GM12878 (cell line): ENCODE data around the gene KCNK7. TPM values are rescaled to one million over a fixed set of nuclear protein-coding genes. Genes with fewer than 3 reads are reported as not detected.

Source experiments
- ATAC-seq: fragments of 200-7000 bp; cut with Tn5 transposase; 3 replicates; pipeline ENCODE4 v1.9.1; 2020; ENCODE audit warnings: mild to moderate bottlenecking, moderate library complexity
- BruUV-seq: library from RNA; stranded (reverse); fragments of 400-500 nt; replicated peaks from 2 replicates; lab custom pipeline; 2021; lab: Mats Ljungman, UMichigan
- CTCF ChIA-PET: fragments of 300-600 bp; sonication (Branson Sonifier 250); formaldehyde crosslinking; extraction: SDS; loops from one replicate; lab custom pipeline; 2021; ENCODE audit warnings: inconsistent platforms; lab: Yijun Ruan, JAX
- POLR2A ChIA-PET: fragments of 350-600 bp; formaldehyde crosslinking; extraction: SDS; loops from one replicate; lab custom pipeline; 2021; ENCODE audit warnings: inconsistent platforms; lab: Charles Lee
- RAD21 ChIA-PET: fragments of 300-600 bp; sonication (Branson Sonifier 250); formaldehyde crosslinking; loops from one replicate; lab custom pipeline; 2023; ENCODE audit warnings: antibody characterized with exemption; ENCODE audit not compliant: unreplicated experiment; lab: Charles Lee
- SMC1A ChIA-PET: fragments of 300-600 bp; sonication (Branson Sonifier 250); formaldehyde crosslinking; loops from one replicate; lab custom pipeline; 2023; ENCODE audit not compliant: unreplicated experiment, uncharacterized antibody; lab: Charles Lee
- DNase-seq: peaks from one replicate; pipeline ENCODE4 v3.0.0-alpha.2; 2011; ENCODE audit warnings: low read depth, low spot score
- FAIRE-seq: peaks from 3 replicates; lab custom pipeline; 2011; peaks lifted over from hg19 to GRCh38; lab: Jason Lieb, UNC
- H2AFZ ChIP-seq: 2 replicates; pipeline ENCODE4 v1.6.0; 2011; ENCODE audit warnings: low read depth, low read length, control low read depth; ENCODE audit not compliant: control insufficient read depth
- H3K27ac ChIP-seq: 2 replicates; pipeline ENCODE4 v1.5.1; 2011; ENCODE audit warnings: control low read depth; ENCODE audit not compliant: control insufficient read depth, insufficient read depth
- H3K27me3 ChIP-seq, 2 experiments: replicated peaks in 1 of 2; 2 replicates each; pipeline versions ENCODE4 v1.6.0 to v1.6.1; 2011; ENCODE audit warnings: low read length in 1 of 2; ENCODE audit not compliant: control insufficient read depth in 2 of 2, insufficient read depth in 2 of 2
- H3K36me3 ChIP-seq, 2 experiments: 2 replicates each; pipeline ENCODE4 v1.5.1; 2011; ENCODE audit warnings: low read length in 1 of 2; ENCODE audit not compliant: control insufficient read depth in 2 of 2, insufficient read depth in 2 of 2
- H3K4me1 ChIP-seq: 2 replicates; pipeline ENCODE4 v1.6.1; 2011; ENCODE audit warnings: mild to moderate bottlenecking, low read length, moderate library complexity, mixed read lengths; ENCODE audit not compliant: control insufficient read depth, insufficient read depth
- H3K4me2 ChIP-seq: 2 replicates; pipeline ENCODE4 v1.6.0; 2011; ENCODE audit warnings: control low read depth; ENCODE audit not compliant: control insufficient read depth, insufficient read depth
- H3K4me3 ChIP-seq: fragments of 200-600 bp; sonication (generic); 2 replicates; pipeline ENCODE4 v1.5.1; 2016
- H3K79me2 ChIP-seq: 2 replicates; pipeline ENCODE4 v1.6.0; 2011; ENCODE audit warnings: low read length; ENCODE audit not compliant: control insufficient read depth, insufficient read depth
- H3K9ac ChIP-seq: 2 replicates; pipeline ENCODE4 v1.8.0; 2011; ENCODE audit warnings: low read length, control low read depth, mixed read lengths; ENCODE audit not compliant: control insufficient read depth, insufficient read depth
- H3K9me3 ChIP-seq: replicated peaks from 3 replicates; pipeline ENCODE4 v1.5.1; 2011; ENCODE audit warnings: mild to moderate bottlenecking, low read length; ENCODE audit not compliant: control insufficient read depth, insufficient read depth
- H4K20me1 ChIP-seq: 2 replicates; pipeline ENCODE4 v1.6.0; 2011; ENCODE audit not compliant: control insufficient read depth, insufficient read depth
- ATF7 ChIP-seq: fragments of 450-650 bp; IDR thresholded peaks from 2 replicates; pipeline ENCODE4 v1.6.1; 2016; ENCODE audit warnings: low read depth, mild to moderate bottlenecking
- BMI1 ChIP-seq: fragments of 450-650 bp; IDR thresholded peaks from 2 replicates; pipeline ENCODE4 v1.6.1; 2016; ENCODE audit warnings: mild to moderate bottlenecking, moderate library complexity, borderline replicate concordance
- GATAD2B ChIP-seq: fragments of 450-650 bp; conservative IDR thresholded peaks from 2 replicates; pipeline ENCODE4 v1.6.1; 2017; ENCODE audit warnings: low read depth, mild to moderate bottlenecking, moderate library complexity
- HSF1 ChIP-seq: fragments of 150-350 bp; IDR thresholded peaks from 2 replicates; pipeline ENCODE4 v1.6.1; 2014; ENCODE audit warnings: mild to moderate bottlenecking, low read depth, low read length
- IRF4 ChIP-seq: IDR thresholded peaks from 2 replicates; pipeline ENCODE4 v1.6.1; 2011; ENCODE audit warnings: low read depth, low read length
- KDM1A ChIP-seq: fragments of 200-600 bp; sonication (generic); IDR thresholded peaks from 2 replicates; pipeline ENCODE4 v1.6.1; 2016; ENCODE audit warnings: borderline replicate concordance
- KLF5 ChIP-seq: fragments of 450-650 bp; IDR thresholded peaks from 2 replicates; pipeline ENCODE4 v1.6.1; 2014; ENCODE audit warnings: mild to moderate bottlenecking; ENCODE audit not compliant: partially characterized antibody
- MTA2 ChIP-seq: fragments of 450-650 bp; IDR thresholded peaks from 2 replicates; pipeline ENCODE4 v1.6.1; 2016; ENCODE audit warnings: low read depth, mild to moderate bottlenecking, moderate library complexity
- RCOR1 ChIP-seq: conservative IDR thresholded peaks from 2 replicates; pipeline ENCODE4 v1.6.1; 2012; ENCODE audit warnings: low read depth, low read length, improper control_type of control experiment
- RELB ChIP-seq: fragments of 450-650 bp; IDR thresholded peaks from 2 replicates; pipeline ENCODE4 v1.6.1; 2017; ENCODE audit warnings: low read depth, mild to moderate bottlenecking, moderate library complexity
- TARDBP ChIP-seq: IDR thresholded peaks from 2 replicates; pipeline ENCODE4 v1.6.1; 2016; ENCODE audit warnings: borderline replicate concordance
- YBX1 ChIP-seq: fragments of 450-650 bp; IDR thresholded peaks from 2 replicates; pipeline ENCODE4 v1.6.1; 2016; ENCODE audit warnings: antibody characterized with exemption
- ZNF207 ChIP-seq: fragments of 450-650 bp; IDR thresholded peaks from 2 replicates; pipeline ENCODE4 v1.6.1; 2014; ENCODE audit warnings: antibody characterized with exemption, mild to moderate bottlenecking, borderline replicate concordance
- WGBS: methylation state at CpG from one replicate; pipeline ENCODE4 v1.1.6; 2016; ENCODE audit warnings: low lambda C conversion rate; ENCODE audit not compliant: insufficient replicate concordance, insufficient coverage; ENCODE audit errors: missing lambda C conversion rate; 5-methylcytosine and 5-hydroxymethylcytosine counted together
- in situ Hi-C: fragments of 300-500 bp; cut with MboI; formaldehyde crosslinking; loops from 9 replicates; pipeline ENCODE4 v1.14.3; 2018; ENCODE audit warnings: mixed read lengths
- intact Hi-C: fragments of 100-400 bp; cut with micrococcal nuclease; formaldehyde crosslinking; loops from one replicate; pipeline ENCODE4 v1.14.2; 2022; ENCODE audit not compliant: unreplicated experiment
- polyA plus RNA-seq, 11 experiments: library from polyadenylated mRNA; depleted of rRNA in 4 of 11; unstranded in 6 of 11; stranded (reverse) in 5 of 11; fragments of >200 nt; fragmentation: Nextera tagmentation in 4 of 11; fragmentation: Illumina TruSeq in 1 of 11; extraction: Ambion mirVana in 4 of 11; extraction: Trizol in 1 of 11; gene quantifications; 1 replicate in 1 of 11; 2 replicates in 10 of 11; pipeline versions ENCODE4 v1.2.1 to v1.2.3, GENCODE V29; 2011 to 2016; ENCODE audit warnings: inconsistent platforms in 2 of 11, missing spikeins in 2 of 11, low read depth in 1 of 11
- total RNA-seq, 4 experiments: library from RNA; depleted of rRNA in 3 of 4; stranded (reverse); fragments of >200 nt in 3 of 4; fragmentation: Illumina TruSeq in 1 of 4; extraction: Trizol in 1 of 4; gene quantifications; 2 replicates each; pipeline versions ENCODE4 v1.2.1 to v1.2.3, GENCODE V29; 2013 to 2021
- TF ChIP-seq, protein P1 (sequence below): fragments of 450-650 bp; conservative IDR thresholded peaks from 2 replicates; pipeline ENCODE4 v1.6.1; 2017; ENCODE audit warnings: mild to moderate bottlenecking, moderate library complexity
- TF ChIP-seq, protein P2 (sequence below): IDR thresholded peaks from 2 replicates; pipeline ENCODE4 v1.6.1; 2012; ENCODE audit warnings: low read depth, low read length, improper control_type of control experiment
- TF ChIP-seq, protein P3 (sequence below): fragments of 450-650 bp; IDR thresholded peaks from 2 replicates; pipeline ENCODE4 v1.6.1; 2014; ENCODE audit warnings: mild to moderate bottlenecking

The KCNK7 gene
- total and polyA plus RNA-seq, 10 of the 15 experiments (the other 5 are each of a cell fraction or from before 2014, with no cell fraction given), result 0.11 to 0.54 (median 0.23) TPM; not detected in 7

DNA sequence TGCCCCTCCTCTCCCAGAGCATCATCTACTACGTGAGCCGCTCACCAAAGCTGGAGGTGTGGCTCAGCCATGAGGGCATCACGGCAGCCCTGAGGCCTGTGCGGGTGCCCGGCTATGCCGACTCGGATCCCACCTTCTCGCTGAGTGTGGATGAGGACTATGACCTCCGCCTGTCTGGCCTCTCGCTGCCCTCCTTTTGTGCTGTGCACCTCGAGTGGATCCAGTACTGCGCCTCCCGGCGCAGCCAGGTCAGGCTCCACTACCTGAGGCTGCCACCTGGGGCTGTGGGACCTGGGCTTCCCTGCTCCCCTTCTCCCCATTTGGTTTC, 38.5 kb upstream of the KCNK7 start (continued):
- TF ChIP-seq RELB, result no peak

DNA sequence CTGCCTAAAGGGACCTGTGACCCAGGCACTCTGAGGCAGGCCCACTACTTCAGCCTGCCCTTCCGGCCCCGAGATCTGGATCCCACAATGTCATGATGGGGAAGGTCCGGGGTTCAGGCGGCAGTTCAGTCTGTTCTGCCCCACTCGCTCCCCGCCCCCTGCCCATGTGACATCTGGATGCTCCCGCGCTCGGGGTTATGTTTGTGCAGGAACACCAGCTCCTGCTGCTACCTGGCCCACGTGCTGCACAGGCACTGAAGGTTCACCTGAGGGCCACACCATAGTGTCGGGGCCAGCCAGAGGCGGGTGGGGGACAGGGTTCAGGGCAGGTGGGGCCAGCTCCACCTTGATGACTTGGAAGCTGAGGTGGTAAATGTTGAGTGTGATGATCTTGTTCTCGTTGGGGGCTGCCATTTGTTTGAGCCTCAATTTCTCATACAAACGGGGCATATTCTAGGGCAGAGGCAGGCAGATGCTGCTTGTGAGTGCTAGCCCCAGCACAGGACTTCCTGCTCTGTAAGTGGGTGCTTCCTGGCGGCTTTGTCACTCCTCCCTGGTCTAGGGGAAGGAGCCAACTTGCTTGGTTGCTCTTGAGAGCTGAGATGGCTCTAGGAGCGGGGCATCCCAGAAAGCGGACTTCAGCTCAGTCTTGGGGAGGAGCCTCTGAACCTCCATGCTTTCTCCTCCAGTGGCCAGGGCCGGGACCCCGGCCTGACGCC, 37.9 kb upstream of the KCNK7 start:
- ATAC-seq (no peak), DNase-seq (no peak), FAIRE-seq (no peak)
- Histone ChIP-seq H3K36me3 (peaks cover 25 to 44% of the 10 kb centered on the region in 2 experiments), H3K27me3 (no peaks in the 10 kb centered on the region), H3K4me1 (peaks cover 4% of the 10 kb centered on the region; the same call in 1 of the 2 replicates), H3K9me3 (no peaks in the 10 kb centered on the region), H2AFZ (no peak overlapping the region), H3K79me2 (peaks cover 4% of the 10 kb centered on the region), H4K20me1 (no peaks in the 10 kb centered on the region), H3K27ac (no peak overlapping the region), H3K4me2 (no peak overlapping the region), H3K9ac (no peak overlapping the region), H3K4me3 (no peak overlapping the region)
- CTCF ChIA-PET, result interaction anchor here (0.6 kb wide), 1 partner anchor 290 kb away, joined by 3 read pairs; no protein-coding TSS in a partner anchor
- RAD21 ChIA-PET, result no interaction called here
- POLR2A ChIA-PET, result no interaction called here
- intact Hi-C loops, result no loop called here
- no TSS peak for BruUV-seq
- WGBS, result 84% methylated on average over 20 of the region's 20 CpGs
- in situ Hi-C loops, result no loop called here
- SMC1A ChIA-PET, result interaction anchor here (1.2 kb wide), 1 partner anchor 19 kb away, joined by 4 read pairs; no protein-coding TSS in a partner anchor
- no peak for TF ChIP-seq BMI1
- no peak for TF ChIP-seq RCOR1
- no peak for TF ChIP-seq TARDBP
- TF ChIP-seq ZNF207, result no peak
- no peak for TF ChIP-seq HSF1
- TF ChIP-seq YBX1, result no peak
- TF ChIP-seq, protein P1, sequence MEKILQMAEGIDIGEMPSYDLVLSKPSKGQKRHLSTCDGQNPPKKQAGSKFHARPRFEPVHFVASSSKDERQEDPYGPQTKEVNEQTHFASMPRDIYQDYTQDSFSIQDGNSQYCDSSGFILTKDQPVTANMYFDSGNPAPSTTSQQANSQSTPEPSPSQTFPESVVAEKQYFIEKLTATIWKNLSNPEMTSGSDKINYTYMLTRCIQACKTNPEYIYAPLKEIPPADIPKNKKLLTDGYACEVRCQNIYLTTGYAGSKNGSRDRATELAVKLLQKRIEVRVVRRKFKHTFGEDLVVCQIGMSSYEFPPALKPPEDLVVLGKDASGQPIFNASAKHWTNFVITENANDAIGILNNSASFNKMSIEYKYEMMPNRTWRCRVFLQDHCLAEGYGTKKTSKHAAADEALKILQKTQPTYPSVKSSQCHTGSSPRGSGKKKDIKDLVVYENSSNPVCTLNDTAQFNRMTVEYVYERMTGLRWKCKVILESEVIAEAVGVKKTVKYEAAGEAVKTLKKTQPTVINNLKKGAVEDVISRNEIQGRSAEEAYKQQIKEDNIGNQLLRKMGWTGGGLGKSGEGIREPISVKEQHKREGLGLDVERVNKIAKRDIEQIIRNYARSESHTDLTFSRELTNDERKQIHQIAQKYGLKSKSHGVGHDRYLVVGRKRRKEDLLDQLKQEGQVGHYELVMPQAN, result no peak
- no peak for TF ChIP-seq KLF5
- TF ChIP-seq IRF4, result no peak
- TF ChIP-seq, protein P2, sequence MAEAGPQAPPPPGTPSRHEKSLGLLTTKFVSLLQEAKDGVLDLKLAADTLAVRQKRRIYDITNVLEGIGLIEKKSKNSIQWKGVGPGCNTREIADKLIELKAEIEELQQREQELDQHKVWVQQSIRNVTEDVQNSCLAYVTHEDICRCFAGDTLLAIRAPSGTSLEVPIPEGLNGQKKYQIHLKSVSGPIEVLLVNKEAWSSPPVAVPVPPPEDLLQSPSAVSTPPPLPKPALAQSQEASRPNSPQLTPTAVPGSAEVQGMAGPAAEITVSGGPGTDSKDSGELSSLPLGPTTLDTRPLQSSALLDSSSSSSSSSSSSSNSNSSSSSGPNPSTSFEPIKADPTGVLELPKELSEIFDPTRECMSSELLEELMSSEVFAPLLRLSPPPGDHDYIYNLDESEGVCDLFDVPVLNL, result no peak
- TF ChIP-seq KDM1A, result no peak
- TF ChIP-seq ATF7, result no peak
- no peak for TF ChIP-seq GATAD2B
- TF ChIP-seq, protein P3, sequence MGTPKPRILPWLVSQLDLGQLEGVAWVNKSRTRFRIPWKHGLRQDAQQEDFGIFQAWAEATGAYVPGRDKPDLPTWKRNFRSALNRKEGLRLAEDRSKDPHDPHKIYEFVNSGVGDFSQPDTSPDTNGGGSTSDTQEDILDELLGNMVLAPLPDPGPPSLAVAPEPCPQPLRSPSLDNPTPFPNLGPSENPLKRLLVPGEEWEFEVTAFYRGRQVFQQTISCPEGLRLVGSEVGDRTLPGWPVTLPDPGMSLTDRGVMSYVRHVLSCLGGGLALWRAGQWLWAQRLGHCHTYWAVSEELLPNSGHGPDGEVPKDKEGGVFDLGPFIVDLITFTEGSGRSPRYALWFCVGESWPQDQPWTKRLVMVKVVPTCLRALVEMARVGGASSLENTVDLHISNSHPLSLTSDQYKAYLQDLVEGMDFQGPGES, result no peak
- TF ChIP-seq MTA2, result no peak
